Inferior parietal cortex (tissue), 1 donor: ENCODE data around the gene TBC1D2B.
A peak's percentile ranks its signal among the peaks of the same experiment; 100 is the strongest.
"Not testable (repeated sequence)": the region's sequence is repeated elsewhere in the genome, so short reads cannot be mapped to it uniquely, and the experiment has no call there.

ENCODE experiments used
- DNase-seq: peaks from one replicate; pipeline ENCODE4 v3.0.0-alpha.2; 2016; ENCODE audit errors: extremely low spot score

Gene TBC1D2B

GRCh38 chr15:78003539-78004008 is 73.9 kb downstream of the TBC1D2B start:
- no peak for DNase-seq

GRCh38 chr15:78002996-78003395 is 74.5 kb downstream of the TBC1D2B start:
- DNase-seq, result no peak

GRCh38 chr15:78001656-78002055 is 75.9 kb downstream of the TBC1D2B start:
- no peak for DNase-seq

GRCh38 chr15:78000927-78001249 is 76.6 kb downstream of the TBC1D2B start:
- no peak for DNase-seq

- no peak for DNase-seq
Measured at GRCh38 chr15:78000091-78000926, 77.2 kb downstream of the TBC1D2B start.

GRCh38 chr15:77999486-77999885 is 78.0 kb downstream of the TBC1D2B start:
- DNase-seq, result no peak

GRCh38 chr15:77998592-77998991 is 78.9 kb downstream of the TBC1D2B start:
- DNase-seq, result no peak

- DNase-seq, result not testable (repeated sequence)
Measured at GRCh38 chr15:77997761-77998554, 79.6 kb downstream of the TBC1D2B start.

- not testable (repeated sequence) for DNase-seq
Measured at GRCh38 chr15:77997221-77997620, 80.3 kb downstream of the TBC1D2B start.

GRCh38 chr15:77996713-77997171 is 80.8 kb downstream of the TBC1D2B start:
- not testable (repeated sequence) for DNase-seq

- DNase-seq, result not testable (repeated sequence)
Measured at GRCh38 chr15:77996226-77996625, 81.3 kb downstream of the TBC1D2B start.

GRCh38 chr15:77995537-77995918 is 82.0 kb downstream of the TBC1D2B start:
- DNase-seq, result not testable (repeated sequence)

- DNase-seq, result not testable (repeated sequence)
Measured at GRCh38 chr15:77994893-77995536, 82.5 kb downstream of the TBC1D2B start.

GRCh38 chr15:77993970-77994693 is 83.4 kb downstream of the TBC1D2B start:
- peak; percentile 33 for DNase-seq

GRCh38 chr15:77993374-77993911 is 84.1 kb downstream of the TBC1D2B start:
- DNase-seq, result no peak

GRCh38 chr15:77992356-77993222 is 84.9 kb downstream of the TBC1D2B start:
- DNase-seq, result no peak

- DNase-seq, result not testable (repeated sequence)
Measured at GRCh38 chr15:77991658-77992201, 85.8 kb downstream of the TBC1D2B start.

- no peak for DNase-seq
Measured at GRCh38 chr15:77991029-77991406, 86.5 kb downstream of the TBC1D2B start.

- no peak for DNase-seq
Measured at GRCh38 chr15:77989296-77990143, 88.0 kb downstream of the TBC1D2B start.
